Activated B cell treated with CpG ODN at 0.5 μM for 24 hours (primary cell): ENCODE data around the gene NFE2L3. TPM values are rescaled to one million over a fixed set of nuclear protein-coding genes. Genes with fewer than 3 reads are reported as not detected.
"Not testable (repeated sequence)": the region's sequence is repeated elsewhere in the genome, so short reads cannot be mapped to it uniquely, and the experiment has no call there.

Experiments
- ATAC-seq: fragments of 200-7000 bp; cut with Tn5 transposase; one replicate; pipeline ENCODE4 v1.10.0; 2021; ENCODE audit warnings: low read depth, mild to moderate bottlenecking, moderate library complexity
- CTCF ChIA-PET: fragments of 350-600 bp; sonication (Branson Sonifier 250); formaldehyde crosslinking; loops from one replicate; lab custom pipeline; 2021; ENCODE audit warnings: antibody characterized with exemption; lab: Charles Lee
- POLR2A ChIA-PET: fragments of 350-600 bp; sonication (Branson Sonifier 250); formaldehyde crosslinking; loops from one replicate; lab custom pipeline; 2021; ENCODE audit warnings: antibody characterized with exemption; lab: Charles Lee
- DNase-seq: peaks from one replicate; pipeline ENCODE4 v3.0.0; 2022
- H3K27ac Mint-ChIP-seq: one replicate; pipeline ENCODE4 v1.8.0; 2020; ENCODE audit warnings: mixed read lengths
- H3K27me3 Mint-ChIP-seq: one replicate; pipeline ENCODE4 v1.8.0; 2021; ENCODE audit warnings: mixed read lengths
- H3K36me3 Mint-ChIP-seq: one replicate; pipeline ENCODE4 v1.8.0; 2021; ENCODE audit warnings: low read depth, mixed read lengths
- H3K4me1 Mint-ChIP-seq: one replicate; pipeline ENCODE4 v1.8.0; 2021; ENCODE audit warnings: mixed read lengths
- H3K4me3 Mint-ChIP-seq: one replicate; pipeline ENCODE4 v1.8.0; 2020; ENCODE audit warnings: mild to moderate bottlenecking, mixed read lengths
- H3K9me3 Mint-ChIP-seq: one replicate; pipeline ENCODE4 v1.8.0; 2020; ENCODE audit warnings: mixed read lengths
- CTCF ChIP-seq: fragments of 200-600 bp; IDR thresholded peaks from one replicate; pipeline ENCODE4 v1.8.0; 2022; ENCODE audit warnings: antibody characterized with exemption, mild to moderate bottlenecking
- intact Hi-C: fragments of 100-400 bp; cut with micrococcal nuclease; formaldehyde crosslinking; loops from one replicate; pipeline ENCODE4 v1.15.1; 2024
- total RNA-seq: library from RNA; stranded (reverse); gene quantifications from 2 replicates; pipeline ENCODE4 v1.2.3, GENCODE V29; 2022

NFE2L3 gene
- total RNA-seq, 1 donor from 2014 or later, result 2.7 TPM

- Mint-ChIP-seq H3K27me3 (no peaks in the 10 kb centered on the region), H3K4me3 (no peak overlapping the region), H3K27ac (no peak overlapping the region), H3K4me1 (peaks cover 12% of the 10 kb centered on the region), H3K9me3 (no peaks in the 10 kb centered on the region), H3K36me3 (peaks cover 20% of the 10 kb centered on the region)
- intact Hi-C loops, result no loop called here
- no peak for ATAC-seq
- ChIA-PET POLR2A (no interaction called here), CTCF (no interaction called here)
- TF ChIP-seq CTCF, result no peak
- DNase-seq, result no peak
Observed at GRCh38 chr7:26169271-26169670, 17.3 kb downstream of the NFE2L3 start.

- Mint-ChIP-seq H3K27ac (no peak overlapping the region), H3K4me1 (peaks cover 12% of the 10 kb centered on the region), H3K36me3 (peaks cover 21% of the 10 kb centered on the region), H3K27me3 (no peaks in the 10 kb centered on the region), H3K4me3 (no peak overlapping the region), H3K9me3 (no peaks in the 10 kb centered on the region)
- no peak for TF ChIP-seq CTCF
- ChIA-PET CTCF (no interaction called here), POLR2A (interaction anchor here (2.0 kb wide), 1 partner anchor 15 kb away, joined by 7 read pairs; no protein-coding TSS in a partner anchor)
- no peak for DNase-seq
- intact Hi-C loops, result no loop called here
- ATAC-seq, result no peak
Observed at GRCh38 chr7:26170663-26171062, 18.7 kb downstream of the NFE2L3 start.

GRCh38 chr7:26171601-26172000 lies 19.6 kb downstream of the NFE2L3 start:
- POLR2A ChIA-PET, result interaction anchor here (0.7 to 2.0 kb wide), 3 partner anchors 10 to 30 kb away, joined by 3 to 7 read pairs (median 3); partner anchors contain the start of gene CBX3
- CTCF ChIA-PET, result interaction anchor here (0.8 kb wide), 1 partner anchor 20 kb away, joined by 3 read pairs; the partner anchor contains the start of gene NFE2L3
- intact Hi-C loops, result no loop called here

GRCh38 chr7:26172048-26172447 lies 20.1 kb downstream of the NFE2L3 start:
- H3K9me3 Mint-ChIP-seq, result no peaks in the 10 kb centered on the region
- H3K4me3 Mint-ChIP-seq, result no peak overlapping the region
- ATAC-seq (no peak), DNase-seq (no peak)
- intact Hi-C loops, result loop anchor here (2.0 kb wide), 1 partner anchor 15 kb away; no protein-coding TSS in a partner anchor
- H3K4me1 Mint-ChIP-seq, result peaks cover 6% of the 10 kb centered on the region
- no peak for TF ChIP-seq CTCF
- no peak overlapping the region for H3K27ac Mint-ChIP-seq
- no peaks in the 10 kb centered on the region for H3K27me3 Mint-ChIP-seq
- POLR2A ChIA-PET, result interaction anchor here (1.2 to 2.0 kb wide), 2 partner anchors 13 to 29 kb away, joined by 3 to 7 read pairs; partner anchors contain the start of gene CBX3
- CTCF ChIA-PET, result interaction anchor here (0.8 kb wide), 1 partner anchor 20 kb away, joined by 3 read pairs; the partner anchor contains the start of gene NFE2L3
- H3K36me3 Mint-ChIP-seq, result peaks cover 21% of the 10 kb centered on the region

More at GRCh38 chr7:26171601-26172000, 19.6 kb downstream of the NFE2L3 start:
- Mint-ChIP-seq H3K27me3 (no peaks in the 10 kb centered on the region), H3K27ac (no peak overlapping the region), H3K9me3 (no peaks in the 10 kb centered on the region), H3K36me3 (peaks cover 21% of the 10 kb centered on the region), H3K4me3 (no peak overlapping the region), H3K4me1 (peaks cover 10% of the 10 kb centered on the region)
- TF ChIP-seq CTCF, result no peak
- no peak for ATAC-seq
- DNase-seq, result no peak

- ATAC-seq, H3K4me1 Mint-ChIP-seq, H3K27ac Mint-ChIP-seq, H3K27me3 Mint-ChIP-seq, CTCF ChIA-PET, DNase-seq, H3K9me3 Mint-ChIP-seq, intact Hi-C loops, POLR2A ChIA-PET, H3K4me3 Mint-ChIP-seq: not testable (repeated sequence)
- H3K36me3 Mint-ChIP-seq, result peaks cover 13% of the 10 kb centered on the region
Observed at GRCh38 chr7:26175903-26176302, 23.9 kb downstream of the NFE2L3 start.

GRCh38 chr7:26176696-26177095 lies 24.7 kb downstream of the NFE2L3 start:
- CTCF ChIA-PET, DNase-seq, POLR2A ChIA-PET, H3K27me3 Mint-ChIP-seq, ATAC-seq, H3K4me3 Mint-ChIP-seq, H3K27ac Mint-ChIP-seq, H3K9me3 Mint-ChIP-seq, intact Hi-C loops: not testable (repeated sequence)
- peaks cover 12% of the 10 kb centered on the region for H3K36me3 Mint-ChIP-seq
- H3K4me1 Mint-ChIP-seq, result peaks cover 12% of the 10 kb centered on the region

- ATAC-seq, H3K27me3 Mint-ChIP-seq, POLR2A ChIA-PET, H3K27ac Mint-ChIP-seq, DNase-seq, H3K9me3 Mint-ChIP-seq, CTCF ChIA-PET, H3K4me3 Mint-ChIP-seq, intact Hi-C loops: not testable (repeated sequence)
- H3K4me1 Mint-ChIP-seq, result peaks cover 16% of the 10 kb centered on the region
- H3K36me3 Mint-ChIP-seq, result peaks cover 11% of the 10 kb centered on the region
Observed at GRCh38 chr7:26177269-26177668, 25.3 kb downstream of the NFE2L3 start.
